Natural killer cell (primary cell): ENCODE results near the gene WNK2. TPM values are rescaled to one million over a fixed set of nuclear protein-coding genes. Genes with fewer than 3 reads are reported as not detected.

Experiments used
- ATAC-seq, 3 donors: fragments of 150-1000 bp in 2 of 3; fragments of 200-7000 bp in 1 of 3; cut with Tn5 transposase; 1 replicate in 1 of 3; 2 replicates in 2 of 3; pipeline ENCODE4 v1.10.0; 2021; ENCODE audit warnings: mild to moderate bottlenecking in 2 of 3, moderate library complexity in 2 of 3
- DNase-seq, 2 donors: peaks; one replicate each; pipeline versions ENCODE4 v3.0.0 to v3.0.0-alpha.2; 2013 to 2021; ENCODE audit warnings: mixed read lengths in 1 of 2
- H3K27ac ChIP-seq: one replicate; pipeline ENCODE4 v1.5.1; 2013; ENCODE audit warnings: mild to moderate bottlenecking, low read length
- H3K27me3 ChIP-seq: one replicate; pipeline ENCODE4 v1.6.1; 2013; ENCODE audit warnings: low read length; ENCODE audit not compliant: control insufficient read depth, insufficient read depth
- H3K36me3 ChIP-seq: one replicate; pipeline ENCODE4 v1.6.1; 2013; ENCODE audit warnings: low read length; ENCODE audit not compliant: control insufficient read depth, insufficient read depth
- H3K4me1 ChIP-seq: one replicate; pipeline ENCODE4 v1.6.1; 2013; ENCODE audit warnings: low read length; ENCODE audit not compliant: control insufficient read depth, insufficient read depth
- H3K4me3 ChIP-seq: one replicate; pipeline ENCODE4 v1.5.1; 2013; ENCODE audit warnings: low read length
- H3K9me3 ChIP-seq: one replicate; pipeline ENCODE4 v1.6.1; 2013; ENCODE audit warnings: low read length; ENCODE audit not compliant: control insufficient read depth, insufficient read depth
- H3K27ac Mint-ChIP-seq, 2 donors: one replicate each; pipeline ENCODE4 v1.8.0; 2022; ENCODE audit warnings: mild to moderate bottlenecking in 2 of 2, mixed read lengths in 2 of 2, moderate library complexity in 1 of 2
- H3K27me3 Mint-ChIP-seq, 2 donors: one replicate each; pipeline ENCODE4 v1.8.0; 2022; ENCODE audit warnings: low read depth in 2 of 2, mixed read lengths in 2 of 2
- H3K36me3 Mint-ChIP-seq: one replicate; pipeline ENCODE4 v1.8.0; 2022; ENCODE audit warnings: mixed read lengths
- H3K4me1 Mint-ChIP-seq, 2 donors: one replicate each; pipeline ENCODE4 v1.8.0; 2022; ENCODE audit warnings: mixed read lengths in 2 of 2
- H3K4me3 Mint-ChIP-seq: one replicate; pipeline ENCODE4 v1.8.0; 2022; ENCODE audit warnings: mild to moderate bottlenecking, moderate library complexity, mixed read lengths
- H3K9me3 Mint-ChIP-seq, 2 donors: one replicate each; pipeline ENCODE4 v1.8.0; 2022; ENCODE audit warnings: mixed read lengths in 2 of 2
- WGBS: methylation state at CpG from one replicate; pipeline ENCODE4 v1.1.7; 2013; ENCODE audit warnings: missing lambda C conversion rate; ENCODE audit not compliant: insufficient coverage; 5-methylcytosine and 5-hydroxymethylcytosine counted together
- intact Hi-C: fragments of 100-400 bp; cut with micrococcal nuclease; formaldehyde crosslinking; loops from one replicate; pipeline ENCODE4 v1.14.2; 2022
- total RNA-seq, 4 donors: library from RNA; stranded (reverse); fragments of 120-200 nt in 1 of 4; gene quantifications; one replicate each; pipeline versions ENCODE4 v1.2.3 to v1.2.4, GENCODE V29; 2013 to 2022
- TF ChIP-seq, protein P1 (sequence below): fragments of 200-600 bp; IDR thresholded peaks from one replicate; pipeline ENCODE4 v1.8.0; 2022; ENCODE audit warnings: antibody characterized with exemption

The WNK2 gene
- total RNA-seq, 3 donors from 2014 or later (not counting 1 experiment from before 2014, with no cell fraction given), result 0.25 TPM; not detected in 2

DNA sequence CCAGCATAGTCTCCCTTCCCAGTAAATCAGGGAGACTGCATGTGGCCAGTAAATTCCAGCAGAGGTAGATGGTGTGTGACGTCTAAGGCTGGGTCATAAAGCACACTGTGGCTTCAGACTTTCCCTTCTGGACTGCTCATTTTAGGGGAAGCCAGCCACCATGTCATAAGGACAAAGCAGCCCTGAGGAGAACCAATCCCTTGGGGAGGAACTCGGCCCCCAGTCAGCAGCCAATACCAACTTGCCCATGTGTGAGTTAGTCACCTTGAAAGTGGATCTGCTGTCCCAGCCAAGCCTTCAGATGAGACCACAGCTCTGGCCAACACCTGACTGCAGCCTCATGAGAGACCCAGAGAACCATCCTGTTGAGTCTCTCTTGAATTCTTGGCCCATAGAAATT, 35.2 kb upstream of the WNK2 start:
- Mint-ChIP-seq H3K36me3 (no peaks in the 10 kb centered on the region), H3K4me1 (peaks cover 6 to 10% of the 10 kb centered on the region in 2 donors), H3K27me3 (no peaks in the 10 kb centered on the region), H3K27ac (no peak overlapping the region), H3K9me3 (no peaks in the 10 kb centered on the region), H3K4me3 (no peak overlapping the region)
- Histone ChIP-seq H3K36me3 (no peaks in the 10 kb centered on the region), H3K27me3 (no peaks in the 10 kb centered on the region), H3K4me1 (peaks cover 10% of the 10 kb centered on the region), H3K4me3 (no peak overlapping the region), H3K27ac (no peak overlapping the region), H3K9me3 (no peaks in the 10 kb centered on the region)
- DNase-seq (no peak), ATAC-seq (no peak)
- 88% methylated on average over 2 of the region's 2 CpGs for WGBS
- intact Hi-C loops, result no loop called here
- TF ChIP-seq, protein P1, sequence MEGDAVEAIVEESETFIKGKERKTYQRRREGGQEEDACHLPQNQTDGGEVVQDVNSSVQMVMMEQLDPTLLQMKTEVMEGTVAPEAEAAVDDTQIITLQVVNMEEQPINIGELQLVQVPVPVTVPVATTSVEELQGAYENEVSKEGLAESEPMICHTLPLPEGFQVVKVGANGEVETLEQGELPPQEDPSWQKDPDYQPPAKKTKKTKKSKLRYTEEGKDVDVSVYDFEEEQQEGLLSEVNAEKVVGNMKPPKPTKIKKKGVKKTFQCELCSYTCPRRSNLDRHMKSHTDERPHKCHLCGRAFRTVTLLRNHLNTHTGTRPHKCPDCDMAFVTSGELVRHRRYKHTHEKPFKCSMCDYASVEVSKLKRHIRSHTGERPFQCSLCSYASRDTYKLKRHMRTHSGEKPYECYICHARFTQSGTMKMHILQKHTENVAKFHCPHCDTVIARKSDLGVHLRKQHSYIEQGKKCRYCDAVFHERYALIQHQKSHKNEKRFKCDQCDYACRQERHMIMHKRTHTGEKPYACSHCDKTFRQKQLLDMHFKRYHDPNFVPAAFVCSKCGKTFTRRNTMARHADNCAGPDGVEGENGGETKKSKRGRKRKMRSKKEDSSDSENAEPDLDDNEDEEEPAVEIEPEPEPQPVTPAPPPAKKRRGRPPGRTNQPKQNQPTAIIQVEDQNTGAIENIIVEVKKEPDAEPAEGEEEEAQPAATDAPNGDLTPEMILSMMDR, result no peak

DNA sequence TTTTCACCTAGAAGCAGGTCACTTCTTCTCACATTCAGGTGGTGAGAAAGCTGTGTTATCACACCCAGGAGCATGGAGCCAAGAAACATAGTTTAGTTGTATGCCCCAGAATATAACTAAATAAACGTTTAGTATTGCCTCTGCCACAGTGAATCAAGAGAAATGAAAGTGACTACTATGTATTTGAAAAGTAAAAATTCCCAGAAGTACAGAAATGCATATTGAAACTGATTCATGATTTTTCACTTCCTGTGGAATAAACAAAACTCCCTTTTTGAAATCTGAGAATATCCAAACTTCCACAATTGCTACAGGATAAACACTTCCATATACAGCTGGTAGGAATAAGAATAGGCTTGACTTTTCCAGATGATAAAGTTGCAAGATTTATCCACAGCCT, 34.6 kb upstream of the WNK2 start:
- intact Hi-C loops, result no loop called here
- Mint-ChIP-seq H3K9me3 (no peaks in the 10 kb centered on the region), H3K4me1 (peaks cover 1 to 3% of the 10 kb centered on the region in 2 donors), H3K27me3 (no peaks in the 10 kb centered on the region), H3K27ac (no peak overlapping the region), H3K36me3 (no peaks in the 10 kb centered on the region), H3K4me3 (no peak overlapping the region)
- H3K27ac ChIP-seq, result no peak overlapping the region
- TF ChIP-seq, protein P1, result no peak
- ATAC-seq (no peak), DNase-seq (no peak)
- H3K36me3 ChIP-seq, result no peaks in the 10 kb centered on the region
- no peak overlapping the region for H3K4me3 ChIP-seq
- H3K9me3 ChIP-seq, result no peaks in the 10 kb centered on the region
- H3K27me3 ChIP-seq, result no peaks in the 10 kb centered on the region
- WGBS, result no CpG with 5 or more reads among the region's 1 CpG
- peaks cover 4% of the 10 kb centered on the region for H3K4me1 ChIP-seq

DNA sequence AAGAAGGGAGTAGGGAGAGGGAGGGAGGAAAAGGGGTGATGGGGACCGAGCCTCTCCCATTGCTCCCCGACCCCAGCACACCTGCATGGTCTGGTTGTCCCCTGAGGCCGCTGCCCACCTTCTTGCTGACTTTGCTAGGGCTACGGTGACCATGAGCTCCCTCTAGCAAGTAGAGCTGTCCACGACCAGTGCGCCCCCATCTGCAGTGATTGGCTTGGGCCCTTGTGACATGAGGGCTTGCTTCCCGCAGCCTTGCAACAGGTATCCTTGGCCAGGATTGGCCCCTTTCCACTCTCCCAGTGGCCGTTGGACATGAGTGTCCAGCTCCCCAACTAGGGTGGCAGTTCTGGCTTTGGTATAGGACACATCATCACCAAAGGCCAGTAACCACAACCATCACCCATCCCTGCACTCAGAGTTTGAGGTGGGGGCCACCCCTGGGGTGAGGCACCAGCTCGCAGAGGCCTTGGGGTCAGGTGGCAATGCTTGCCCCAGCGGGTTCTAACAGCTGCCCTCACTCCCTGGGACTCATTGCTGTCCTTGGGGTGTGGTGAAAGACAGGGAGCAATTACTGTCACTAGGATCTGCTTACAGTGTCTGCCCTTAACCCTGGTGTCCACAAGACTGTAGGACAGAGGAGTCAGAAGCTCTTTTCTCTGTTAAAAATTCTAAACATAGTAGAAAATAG, 32.7 kb upstream of the WNK2 start:
- no peak for DNase-seq
- H3K4me3 ChIP-seq, result no peak overlapping the region
- H3K27ac Mint-ChIP-seq, result no peak overlapping the region
- H3K4me1 Mint-ChIP-seq, result no peaks in the 10 kb centered on the region
- H3K36me3 Mint-ChIP-seq, result no peaks in the 10 kb centered on the region
- no peaks in the 10 kb centered on the region for H3K4me1 ChIP-seq
- TF ChIP-seq, protein P1, result no peak
- intact Hi-C loops, result loop anchor here (10.0 kb wide), 1 partner anchor 414 kb away; no protein-coding TSS in a partner anchor
- H3K27me3 Mint-ChIP-seq, result no peaks in the 10 kb centered on the region
- H3K9me3 ChIP-seq, result no peaks in the 10 kb centered on the region
- no peak overlapping the region for H3K4me3 Mint-ChIP-seq
- no peak for ATAC-seq
- no peak overlapping the region for H3K27ac ChIP-seq
- no peaks in the 10 kb centered on the region for H3K9me3 Mint-ChIP-seq
- H3K27me3 ChIP-seq, result no peaks in the 10 kb centered on the region
- H3K36me3 ChIP-seq, result no peaks in the 10 kb centered on the region
- WGBS, result 87% methylated on average over 10 of the region's 10 CpGs
